HG02623 (cell line): ENCODE results near the gene PPM1A.

Source experiments
- ATAC-seq: cut with Tn5 transposase; IDR thresholded peaks from one replicate; pipeline ENCODE4 v1.9.1; 2021; ENCODE audit warnings: moderate library complexity; ENCODE audit not compliant: unreplicated experiment

PPM1A gene

DNA sequence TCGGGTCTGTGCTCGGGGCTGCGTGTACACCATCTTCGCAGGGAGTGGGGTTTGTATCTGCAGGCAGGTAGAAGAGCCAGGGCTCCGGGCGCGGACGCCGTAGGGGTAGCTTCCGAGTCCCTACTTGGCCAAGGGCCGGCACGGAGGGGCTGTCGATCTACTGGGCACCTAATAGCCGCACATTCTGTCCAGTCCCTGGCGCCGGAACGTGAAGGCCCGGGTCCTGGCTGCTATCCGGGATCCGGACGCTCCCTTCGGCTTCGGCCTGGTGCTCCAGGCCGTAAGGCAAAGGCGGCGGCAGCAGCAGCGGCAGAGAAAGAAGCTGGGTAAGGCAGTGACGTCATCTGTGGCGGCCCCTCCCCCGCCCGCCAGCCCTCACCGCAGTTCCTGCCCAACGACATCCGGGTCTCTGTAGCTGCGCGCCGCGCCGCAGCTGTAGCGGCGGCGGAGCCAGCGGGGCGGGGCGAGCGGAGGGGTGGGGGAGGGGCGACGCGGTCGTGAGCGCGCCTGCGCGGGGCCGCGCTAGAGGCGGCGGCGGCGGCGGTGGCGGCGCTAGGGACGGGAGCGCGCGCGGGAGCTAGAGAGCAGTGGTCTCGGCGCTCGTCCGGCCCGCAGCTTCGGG is at the start of gene PPM1A:
PPM1A (plus strand) TSS at position 525 of the 622 bp plus-strand sequence. CDS start 33,483 bp downstream, outside the sequence.
- ATAC-seq = peak; percentile 65

- no peak for ATAC-seq
Observed at GRCh38 chr14:60199321-60199720, 49.7 kb upstream of the PPM1A start.

- ATAC-seq = peak; percentile 72
Observed at GRCh38 chr14:60204104-60204842, 44.7 kb upstream of the PPM1A start.

DNA sequence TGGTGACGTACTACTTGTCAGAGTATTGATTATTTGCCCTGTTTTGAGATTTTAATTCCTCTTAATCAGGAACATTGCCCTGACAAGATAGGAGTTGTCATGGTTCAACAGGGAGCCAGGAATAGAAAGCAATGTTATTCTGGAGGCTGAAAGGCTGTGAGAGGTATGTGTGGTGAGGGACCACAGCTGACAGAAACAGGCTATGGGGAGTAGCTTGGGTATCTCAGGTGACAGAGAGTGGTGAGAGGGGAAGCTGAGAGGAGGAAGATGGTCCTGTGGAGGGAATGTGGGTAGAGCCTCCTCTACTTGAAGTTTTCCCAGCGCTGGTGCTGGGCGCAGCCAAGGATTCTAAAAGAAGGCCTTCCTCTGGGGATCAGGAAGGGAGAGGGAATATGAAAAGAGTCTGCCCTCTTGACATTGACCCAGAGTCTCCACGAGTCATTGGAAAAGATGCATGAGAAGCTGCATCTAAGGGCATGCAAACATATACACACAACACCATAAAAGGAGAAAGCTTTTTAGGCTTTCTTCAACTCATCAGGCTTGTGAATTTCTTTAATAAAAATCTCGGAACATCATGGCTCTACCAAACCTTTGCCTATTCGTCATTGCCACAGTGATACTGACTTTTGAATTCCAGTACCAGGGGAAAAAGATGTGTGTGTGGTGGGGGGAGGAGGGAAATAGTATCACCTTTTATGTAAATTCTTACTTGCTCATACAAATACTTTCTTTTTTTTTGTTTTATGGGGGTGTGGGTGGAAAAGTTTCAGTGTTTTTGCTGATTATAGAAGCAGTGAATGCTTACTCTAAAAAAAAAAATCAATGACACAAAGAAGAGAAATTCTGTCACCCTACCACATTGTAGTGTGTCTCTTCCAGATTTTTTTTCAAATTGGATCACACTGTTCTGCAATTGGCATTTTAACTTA is 43.9 kb upstream of the PPM1A start:
- ATAC-seq = peak; percentile 49

GRCh38 chr14:60206249-60206670 is 42.8 kb upstream of the PPM1A start:
- no peak for ATAC-seq

- peak; percentile 25 for ATAC-seq
Observed at GRCh38 chr14:60206837-60207533, 42.0 kb upstream of the PPM1A start.

GRCh38 chr14:60210703-60211102 is 38.3 kb upstream of the PPM1A start:
- no peak for ATAC-seq

DNA sequence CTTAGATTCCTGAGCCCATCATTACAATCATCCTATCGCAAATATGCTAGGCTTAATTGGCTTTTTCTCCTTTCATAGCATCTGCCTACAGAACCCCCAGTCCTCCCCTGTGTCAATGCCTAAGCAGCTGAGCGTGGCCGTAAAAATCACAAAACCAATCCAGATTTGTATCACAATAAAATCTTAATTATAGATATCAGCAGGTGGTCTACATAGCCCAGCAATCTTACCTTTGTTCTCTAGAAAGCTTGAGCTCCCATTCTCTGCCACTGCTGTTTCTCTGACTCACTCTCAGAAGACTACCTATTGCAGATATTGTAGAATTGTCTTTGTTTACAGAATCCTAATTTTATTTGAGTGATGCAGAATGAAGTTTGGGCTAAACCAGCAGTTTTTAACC is 37.9 kb upstream of the PPM1A start:
- no peak for ATAC-seq

GRCh38 chr14:60212503-60213371 is 36.3 kb upstream of the PPM1A start:
- ATAC-seq = peak; percentile 86

DNA sequence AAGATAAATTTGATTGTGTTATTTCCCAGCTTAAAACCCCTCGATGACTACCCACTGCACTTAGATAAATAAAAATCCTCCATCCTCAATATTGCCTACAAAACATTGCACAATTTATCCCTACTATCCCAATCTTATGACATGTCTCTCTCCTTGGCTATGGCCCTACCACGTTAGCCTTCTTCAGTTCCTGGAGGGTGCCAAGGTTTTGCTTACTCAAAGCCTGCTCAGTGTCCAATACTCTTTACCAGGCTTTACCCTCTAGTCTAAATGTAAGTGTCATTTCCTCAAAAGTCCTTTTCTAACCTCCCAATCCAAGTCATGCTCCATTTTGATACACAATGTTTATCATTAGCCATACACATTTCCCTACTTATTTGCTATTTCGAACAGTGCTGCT is 35.0 kb upstream of the PPM1A start:
- no peak for ATAC-seq

- ATAC-seq = no peak
Observed at GRCh38 chr14:60214415-60215126, 34.5 kb upstream of the PPM1A start.

DNA sequence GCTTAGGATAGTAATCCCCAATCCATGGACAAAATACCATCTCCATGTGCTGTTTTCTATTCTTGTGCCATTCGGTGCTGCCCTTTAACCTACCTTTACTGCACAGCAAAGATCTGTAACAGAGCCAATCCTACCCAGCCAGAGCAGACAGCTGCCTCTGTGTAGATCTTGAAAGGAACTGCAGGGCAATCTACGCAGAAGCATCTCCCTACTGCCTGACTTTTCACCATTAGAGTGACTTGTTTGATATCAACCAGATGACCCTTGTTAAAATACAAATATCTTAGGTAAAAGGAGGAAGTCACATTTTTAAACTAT is 33.9 kb upstream of the PPM1A start:
- ATAC-seq = no peak

DNA sequence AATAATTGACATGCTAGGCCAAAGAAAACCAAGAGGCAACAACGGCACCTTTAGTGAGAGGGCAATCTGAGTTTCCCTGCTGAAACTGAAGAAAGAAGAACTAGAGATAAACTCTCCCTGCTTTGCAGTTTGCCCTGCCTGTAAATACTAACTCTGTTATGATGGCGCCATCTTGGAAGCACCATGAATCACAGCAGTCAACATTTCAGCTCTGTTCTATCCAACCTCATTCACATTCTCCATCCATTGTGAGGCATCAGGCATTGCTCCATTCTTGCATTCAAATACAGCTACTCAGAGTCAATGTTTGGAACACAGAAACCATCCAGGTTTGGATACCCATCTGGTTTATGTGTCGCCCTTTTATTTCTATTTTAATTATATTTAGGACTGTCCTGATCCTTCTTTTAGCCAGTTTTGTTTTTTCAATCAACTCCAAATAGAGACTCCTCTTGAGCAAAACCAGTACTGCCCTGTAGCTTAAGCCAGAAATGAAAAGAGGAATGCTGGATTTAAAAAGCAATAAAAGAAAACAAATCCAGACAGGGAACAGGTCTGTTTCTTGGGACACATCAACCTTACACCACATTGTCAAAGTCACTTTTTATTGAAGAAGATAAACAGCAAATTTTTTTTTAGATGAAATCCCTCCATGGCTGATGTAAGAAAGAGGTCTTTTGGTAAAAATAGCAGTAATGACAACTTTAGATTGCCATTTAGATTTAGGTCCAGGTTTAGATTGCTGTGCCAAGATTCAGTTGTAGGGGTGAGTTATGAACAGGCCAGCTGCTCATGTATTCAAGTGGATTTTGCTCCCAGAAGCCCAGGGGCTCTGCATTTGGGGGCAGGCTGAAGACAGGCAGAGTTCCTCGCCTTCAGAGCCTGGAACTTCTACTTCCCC is 33.3 kb upstream of the PPM1A start:
- no peak for ATAC-seq

DNA sequence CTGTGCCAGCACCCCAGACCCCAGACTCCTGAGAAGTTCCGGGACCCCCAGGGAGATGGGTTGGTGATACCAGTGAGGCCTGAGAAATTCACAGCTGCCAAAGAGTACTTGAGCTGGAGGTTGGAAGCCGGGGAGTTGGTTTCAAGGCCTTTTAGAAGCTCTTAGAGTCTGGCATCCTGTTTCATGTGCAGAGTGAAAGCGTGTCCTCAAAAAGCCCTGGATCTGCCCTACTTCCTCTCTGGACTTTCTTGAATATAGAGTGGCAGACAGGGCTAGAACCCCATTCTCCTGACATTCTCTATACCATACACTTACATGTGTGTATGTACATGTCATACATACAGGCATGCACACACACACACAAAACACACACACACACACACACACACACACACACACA is 31.3 kb upstream of the PPM1A start:
- no peak for ATAC-seq

DNA sequence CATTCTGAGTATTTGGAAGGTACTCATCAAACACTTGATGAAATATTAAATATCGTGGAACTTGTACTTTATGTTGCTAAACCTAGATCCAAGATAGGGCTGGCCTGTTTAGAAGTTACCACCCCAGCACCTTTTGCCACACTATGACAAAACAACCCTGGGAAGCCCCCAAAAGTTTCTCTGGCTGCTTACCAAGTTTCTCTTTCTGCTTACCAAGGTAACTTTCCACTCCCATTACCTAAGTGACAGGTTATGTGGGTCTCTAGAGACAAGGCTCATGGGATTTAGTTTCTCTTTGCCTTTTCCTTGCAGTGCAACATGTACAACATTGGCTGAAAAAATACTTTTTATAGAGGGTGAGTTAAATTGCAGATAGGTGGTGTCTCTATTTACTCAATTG is 28.9 kb upstream of the PPM1A start:
- peak; percentile 59 for ATAC-seq

DNA sequence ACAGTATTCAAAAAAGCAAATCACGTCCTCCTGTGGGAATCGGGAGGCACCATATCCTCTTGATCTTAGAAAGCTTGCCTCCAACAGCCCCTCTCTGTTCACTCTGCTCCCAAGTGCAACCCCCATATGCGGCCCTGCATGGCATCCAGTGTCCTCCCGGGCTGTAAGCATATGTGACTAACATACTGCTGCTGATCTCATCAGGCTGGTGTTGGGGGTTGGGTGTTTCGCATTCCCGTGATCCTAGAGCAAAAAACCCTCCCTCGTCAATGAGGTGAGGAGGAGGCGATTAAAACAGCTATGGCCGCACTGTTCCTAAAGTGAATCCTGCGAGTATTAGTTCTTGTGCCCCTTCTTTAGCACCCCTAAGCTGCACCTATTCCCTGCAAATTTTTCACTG is 28.1 kb upstream of the PPM1A start:
- ATAC-seq = no peak

DNA sequence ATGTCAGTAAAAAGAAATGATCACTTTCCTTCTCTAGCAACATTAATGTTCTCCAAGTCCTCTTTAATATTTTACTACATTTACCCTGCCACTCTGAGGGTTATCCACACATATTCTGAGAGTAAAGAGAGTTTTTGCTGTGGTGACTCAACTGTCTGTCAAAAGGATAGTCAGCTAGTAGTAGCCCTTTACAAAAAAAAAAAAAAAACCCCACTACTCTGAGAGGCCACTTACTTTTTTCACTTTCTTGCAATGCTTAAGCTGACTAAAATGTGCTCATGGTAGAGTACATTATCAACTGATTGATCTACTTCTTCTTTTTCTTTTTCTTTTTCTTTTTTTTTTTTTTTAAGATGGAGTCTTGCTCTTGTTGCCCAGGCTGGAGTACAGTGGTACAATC is 27.6 kb upstream of the PPM1A start:
- ATAC-seq = no peak

GRCh38 chr14:60222820-60223219 is 26.2 kb upstream of the PPM1A start:
- ATAC-seq = no peak

GRCh38 chr14:60225265-60225664 is 23.8 kb upstream of the PPM1A start:
- ATAC-seq = no peak
